H1 (cell line): ENCODE results near the gene CHST9. TPM values are rescaled to one million over a fixed set of nuclear protein-coding genes. Genes with fewer than 3 reads are reported as not detected.

Source experiments
- CTCF ChIA-PET: fragments of 300-600 bp; sonication (Branson Sonifier 250); formaldehyde crosslinking; loops from one replicate; lab custom pipeline; 2021; ENCODE audit not compliant: partially characterized antibody; lab: Charles Lee
- POLR2A ChIA-PET: fragments of 300-600 bp; sonication (Branson Sonifier 250); formaldehyde crosslinking; loops from one replicate; lab custom pipeline; 2021; ENCODE audit warnings: inconsistent platforms; ENCODE audit not compliant: partially characterized antibody; lab: Charles Lee
- DNase-seq, 2 experiments: peaks; one replicate each; pipeline versions ENCODE4 v3.0.0 to v3.0.0-alpha.2; 2010 to 2022; ENCODE audit warnings: low spot score in 2 of 2, low read depth in 1 of 2, mixed read lengths in 1 of 2
- FAIRE-seq: peaks from 2 replicates; lab custom pipeline; 2011; peaks lifted over from hg19 to GRCh38; lab: Jason Lieb, UNC
- H2AFZ ChIP-seq: 2 replicates; pipeline ENCODE4 v1.8.1; 2012; ENCODE audit warnings: low read length, inconsistent platforms
- H2AK5ac ChIP-seq: 2 replicates; pipeline ENCODE4 v1.6.1; 2013; ENCODE audit warnings: low read depth, low read length
- H2BK120ac ChIP-seq: replicated peaks from 2 replicates; pipeline ENCODE3; 2013; ENCODE audit warnings: low read depth, low read length, inconsistent platforms
- H2BK12ac ChIP-seq: 2 replicates; pipeline ENCODE4 v1.6.1; 2013; ENCODE audit warnings: low read depth, low read length
- H2BK15ac ChIP-seq: 2 replicates; pipeline ENCODE4 v1.6.1; 2013; ENCODE audit warnings: low read length
- H2BK20ac ChIP-seq: 2 replicates; pipeline ENCODE4 v1.6.1; 2013; ENCODE audit warnings: low read length
- H2BK5ac ChIP-seq: 2 replicates; pipeline ENCODE4 v1.6.1; 2013; ENCODE audit warnings: low read depth, low read length
- H3K14ac ChIP-seq: 2 replicates; pipeline ENCODE4 v1.6.1; 2013; ENCODE audit warnings: inconsistent platforms; ENCODE audit not compliant: insufficient read length
- H3K18ac ChIP-seq: 2 replicates; pipeline ENCODE4 v1.6.1; 2013; ENCODE audit warnings: low read length; ENCODE audit errors: extremely low read depth
- H3K23ac ChIP-seq: 2 replicates; pipeline ENCODE4 v1.6.1; 2013; ENCODE audit warnings: inconsistent platforms; ENCODE audit not compliant: insufficient read length
- H3K23me2 ChIP-seq: 2 replicates; pipeline ENCODE4 v1.6.1; 2013; ENCODE audit warnings: low read depth, low read length
- H3K27ac ChIP-seq: 2 replicates; pipeline ENCODE4 v1.6.1; 2011; ENCODE audit warnings: low read depth, low read length, inconsistent platforms
- H3K27me3 ChIP-seq, 4 experiments: replicated peaks in 1 of 4; 1 replicate in 1 of 4; 2 replicates in 3 of 4; pipeline versions ENCODE4 v1.6.1 to v1.8.1; 2011 to 2013; ENCODE audit warnings: low read length in 3 of 4, mild to moderate bottlenecking in 3 of 4, inconsistent platforms in 2 of 4, mixed read lengths in 2 of 4, moderate library complexity in 1 of 4; ENCODE audit not compliant: control insufficient read depth in 3 of 4, insufficient read depth in 3 of 4; ENCODE audit errors: extremely low read depth in 1 of 4
- H3K36me3 ChIP-seq, 4 experiments: 2 replicates each; pipeline versions ENCODE4 v1.6.1 to v1.8.1; 2011 to 2013; ENCODE audit warnings: mild to moderate bottlenecking in 4 of 4, low read length in 3 of 4, moderate library complexity in 2 of 4, control low read depth in 1 of 4, inconsistent platforms in 1 of 4; ENCODE audit not compliant: insufficient read depth in 4 of 4, control insufficient read depth in 2 of 4
- H3K4ac ChIP-seq: replicated peaks from 2 replicates; pipeline ENCODE3; 2013; ENCODE audit warnings: low read length, low read depth, mixed read lengths, inconsistent platforms; ENCODE audit not compliant: insufficient read length
- H3K4me1 ChIP-seq, 4 experiments: replicated peaks in 1 of 4; 1 replicate in 1 of 4; 2 replicates in 3 of 4; pipeline versions ENCODE4 v1.6.1 to v1.8.1; 2011 to 2013; ENCODE audit warnings: low read length in 3 of 4, inconsistent platforms in 2 of 4, mixed read lengths in 1 of 4; ENCODE audit not compliant: insufficient read depth in 4 of 4, control insufficient read depth in 3 of 4
- H3K4me2 ChIP-seq, 2 experiments: 2 replicates each; pipeline versions ENCODE4 v1.6.1 to v1.8.1; 2011 to 2013; ENCODE audit warnings: low read depth in 2 of 2, low read length in 2 of 2, control low read depth in 1 of 2, inconsistent platforms in 1 of 2, mild to moderate bottlenecking in 1 of 2; ENCODE audit not compliant: insufficient read depth in 1 of 2
- H3K4me3 ChIP-seq, 4 experiments: fragments of 200-600, 300-600 bp in 1 of 4; sonication (generic), shearing (Covaris generic), sonication (Bioruptor Twin) in 1 of 4; 2 replicates each; pipeline versions ENCODE4 v1.5.1 to v1.8.1; 2011 to 2016; ENCODE audit warnings: low read length in 4 of 4, low read depth in 3 of 4, control low read depth in 2 of 4, inconsistent platforms in 2 of 4, mild to moderate bottlenecking in 2 of 4, mixed read lengths in 1 of 4, moderate library complexity in 1 of 4; ENCODE audit not compliant: insufficient read depth in 2 of 4; ENCODE audit errors: extremely low read depth in 1 of 4
- H3K56ac ChIP-seq: replicated peaks from 2 replicates; pipeline ENCODE3; 2013; ENCODE audit warnings: low read depth, mild to moderate bottlenecking, mixed read lengths, low read length, inconsistent platforms; ENCODE audit not compliant: insufficient read length
- H3K79me1 ChIP-seq: 2 replicates; pipeline ENCODE4 v1.6.1; 2013; ENCODE audit warnings: low read depth, low read length, control low read depth
- H3K79me2 ChIP-seq, 2 experiments: 2 replicates each; pipeline versions ENCODE4 v1.6.1 to v1.8.1; 2012 to 2013; ENCODE audit warnings: low read length in 2 of 2, mild to moderate bottlenecking in 2 of 2, inconsistent platforms in 1 of 2; ENCODE audit not compliant: insufficient read depth in 2 of 2, control insufficient read depth in 1 of 2
- H3K9ac ChIP-seq, 4 experiments: replicated peaks in 1 of 4; 1 replicate in 1 of 4; 2 replicates in 3 of 4; pipeline versions ENCODE4 v1.6.1 to v1.8.1; 2011 to 2013; ENCODE audit warnings: low read depth in 3 of 4, low read length in 3 of 4, control low read depth in 2 of 4, mild to moderate bottlenecking in 2 of 4, moderate library complexity in 2 of 4, inconsistent platforms in 1 of 4; ENCODE audit errors: extremely low read depth in 1 of 4
- H3K9me3 ChIP-seq, 2 experiments: 2 replicates each; pipeline versions ENCODE4 v1.6.1 to v1.8.1; 2012 to 2013; ENCODE audit warnings: mild to moderate bottlenecking in 2 of 2, moderate library complexity in 2 of 2, control low read depth in 1 of 2, inconsistent platforms in 1 of 2, low read depth in 1 of 2, low read length in 1 of 2, mixed read lengths in 1 of 2; ENCODE audit not compliant: insufficient read depth in 2 of 2
- H4K20me1 ChIP-seq, 2 experiments: replicated peaks in 1 of 2; 2 replicates each; pipeline versions ENCODE3 to v1.8.1; 2011 to 2013; ENCODE audit warnings: inconsistent platforms in 2 of 2, low read length in 2 of 2, mild to moderate bottlenecking in 1 of 2; ENCODE audit not compliant: insufficient read depth in 2 of 2, control insufficient read depth in 1 of 2
- H4K5ac ChIP-seq: 2 replicates; pipeline ENCODE4 v1.6.1; 2013; ENCODE audit warnings: low read length, low read depth, mixed read lengths, inconsistent platforms; ENCODE audit not compliant: insufficient read length
- H4K8ac ChIP-seq: 2 replicates; pipeline ENCODE4 v1.8.0; 2013; ENCODE audit warnings: mild to moderate bottlenecking, moderate library complexity, low read length, inconsistent platforms; ENCODE audit not compliant: insufficient read depth; ENCODE audit errors: extremely low read depth
- H4K91ac ChIP-seq: replicated peaks from 2 replicates; pipeline ENCODE3; 2013; ENCODE audit warnings: low read length, mixed read lengths, inconsistent platforms; ENCODE audit not compliant: insufficient read length
- ASH2L ChIP-seq: fragments of 200-600, 300-600 bp; sonication (generic); IDR thresholded peaks from one replicate; pipeline ENCODE4 v1.7.1; 2017; ENCODE audit warnings: low read length
- BRCA1 ChIP-seq: IDR thresholded peaks from 2 replicates; pipeline ENCODE4 v1.6.1; 2012; ENCODE audit warnings: low read depth, low read length, improper control_type of control experiment
- CTBP2 ChIP-seq: IDR thresholded peaks from 2 replicates; pipeline ENCODE4 v1.7.0; 2011; ENCODE audit warnings: borderline replicate concordance, mild to moderate bottlenecking, moderate library complexity, mixed read lengths, low read length; ENCODE audit not compliant: insufficient read depth, insufficient read length
- EGR1 ChIP-seq: IDR thresholded peaks from 2 replicates; pipeline ENCODE4 v1.6.1; 2011; ENCODE audit warnings: low read depth, low read length, borderline replicate concordance
- EP300 ChIP-seq, 2 experiments: IDR thresholded peaks; 1 replicate in 1 of 2; 2 replicates in 1 of 2; pipeline ENCODE4 v1.6.1; 2011 to 2012; ENCODE audit warnings: low read depth in 2 of 2, low read length in 2 of 2, mild to moderate bottlenecking in 2 of 2, borderline replicate concordance in 1 of 2, inconsistent platforms in 1 of 2, moderate library complexity in 1 of 2
- FOSL1 ChIP-seq: IDR thresholded peaks from 2 replicates; pipeline ENCODE4 v1.6.1; 2011; ENCODE audit warnings: mild to moderate bottlenecking, low read depth, low read length, moderate library complexity; ENCODE audit not compliant: insufficient read depth
- GABPA ChIP-seq: IDR thresholded peaks from 2 replicates; pipeline ENCODE4 v1.6.1; 2011; ENCODE audit warnings: mild to moderate bottlenecking, low read length, moderate library complexity, borderline replicate concordance; ENCODE audit not compliant: insufficient read depth
- HDAC2 ChIP-seq, 2 experiments: fragments of 300-600 bp in 1 of 2; sonication (generic) in 1 of 2; IDR thresholded peaks; 2 replicates each; pipeline ENCODE4 v1.6.1; 2011 to 2012; ENCODE audit warnings: low read depth in 2 of 2, low read length in 2 of 2, mild to moderate bottlenecking in 2 of 2, moderate library complexity in 2 of 2, borderline replicate concordance in 1 of 2, inconsistent platforms in 1 of 2
- NANOG ChIP-seq: IDR thresholded peaks from 2 replicates; pipeline ENCODE4 v1.6.1; 2011; ENCODE audit warnings: low read length, low read depth, mild to moderate bottlenecking, inconsistent platforms; ENCODE audit not compliant: insufficient read depth, poor library complexity, severe bottlenecking
- POLR2A ChIP-seq, 2 experiments: IDR thresholded peaks; 1 replicate in 1 of 2; 2 replicates in 1 of 2; pipeline ENCODE4 v1.6.1; 2011; ENCODE audit warnings: low read depth in 2 of 2, low read length in 2 of 2, mild to moderate bottlenecking in 2 of 2; ENCODE audit errors: control extremely low read depth in 1 of 2
- RAD21 ChIP-seq, 2 experiments: IDR thresholded peaks in 1 of 2; conservative IDR thresholded peaks in 1 of 2; 2 replicates each; pipeline ENCODE4 v1.6.1; 2011; ENCODE audit warnings: low read depth in 2 of 2, low read length in 2 of 2, improper control_type of control experiment in 1 of 2, inconsistent platforms in 1 of 2, mild to moderate bottlenecking in 1 of 2, moderate library complexity in 1 of 2
- SP2 ChIP-seq: IDR thresholded peaks from 2 replicates; pipeline ENCODE4 v1.6.1; 2012; ENCODE audit warnings: mild to moderate bottlenecking, low read length, inconsistent platforms
- WGBS, 2 experiments: shearing (Covaris generic) in 1 of 2; methylation state at CpG; one replicate each; pipeline versions ENCODE4 v1.1.6 to v1.1.7; 2013 to 2015; ENCODE audit warnings: low lambda C conversion rate in 2 of 2, mixed read lengths in 2 of 2, inconsistent platforms in 1 of 2, low coverage in 1 of 2, missing lambda C conversion rate in 1 of 2; ENCODE audit not compliant: insufficient replicate concordance in 2 of 2, insufficient coverage in 1 of 2, insufficient read length in 1 of 2; ENCODE audit errors: extremely low coverage in 1 of 2, missing lambda C conversion rate in 1 of 2; 5-methylcytosine and 5-hydroxymethylcytosine counted together
- polyA plus RNA-seq, 7 experiments: library from polyadenylated mRNA; depleted of rRNA in 3 of 7; stranded (reverse) in 5 of 7; unstranded in 2 of 7; fragments of >200 nt in 5 of 7; fragments of 200-250 nt in 2 of 7; gene quantifications; 1 replicate in 5 of 7; 2 replicates in 1 of 7; 4 replicates in 1 of 7; pipeline versions ENCODE4 v1.2.1 to v1.2.3, GENCODE V29; 2011 to 2013; ENCODE audit warnings: missing spikeins in 2 of 7, mixed read lengths in 2 of 7
- total RNA-seq: library from RNA; stranded (reverse); fragmentation: NEBNext Ultra II Directional; extraction: Animal tissue kit (Norgen Biotek cat#: 25700); gene quantifications from 2 replicates; pipeline ENCODE4 v1.2.1, GENCODE V29; 2021

The CHST9 gene
- total and polyA plus RNA-seq, 2 of the 8 experiments (the other 6 are each of a cell fraction or from before 2014, with no cell fraction given), result 3.2 to 24.3 TPM

DNA sequence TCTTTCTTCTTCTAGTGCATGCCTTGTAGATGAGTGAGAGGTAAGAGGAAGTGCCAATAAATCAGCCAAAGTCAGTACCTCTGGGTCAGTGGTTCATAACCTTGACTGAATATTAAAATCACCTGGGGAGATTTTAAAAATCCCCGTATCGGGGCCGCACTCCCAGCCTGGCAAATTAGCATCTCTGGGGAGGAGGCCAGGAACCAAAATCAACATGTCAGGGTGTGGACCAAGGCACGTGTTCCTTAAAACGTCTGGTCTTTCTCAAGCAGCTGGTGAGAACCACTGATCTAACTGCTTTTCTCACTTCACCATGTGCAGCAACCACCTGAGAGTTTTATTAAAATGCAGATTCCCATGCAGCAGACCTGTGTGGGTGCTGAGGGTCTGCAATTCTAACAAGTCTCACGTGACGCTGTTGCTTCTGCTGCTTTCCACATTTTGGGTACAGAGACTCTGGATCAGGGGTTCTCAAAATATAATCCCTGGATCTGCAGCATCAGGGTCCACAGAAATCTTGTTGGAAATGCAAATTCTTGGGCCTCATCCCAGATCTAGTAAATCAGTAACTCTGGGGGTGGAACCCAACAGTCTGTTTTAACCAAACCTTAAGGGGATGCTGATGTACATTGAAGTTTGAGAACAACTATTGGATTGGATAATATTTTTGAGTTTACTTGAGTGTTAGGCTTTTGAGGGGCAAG is 49.5 kb downstream of the CHST9 start:
- Histone ChIP-seq H3K4me3 (no peak overlapping the region), H3K27ac (no peak overlapping the region), H3K9me3 (no peaks in the 10 kb centered on the region), H2BK15ac (no peak overlapping the region), H3K23ac (no peak overlapping the region), H3K27me3 (no peaks in the 10 kb centered on the region), H3K18ac (0 out of 2 replicates have a peak overlapping the region, but pooled peaks have one; percentile 22), H3K79me2 (no peaks in the 10 kb centered on the region), H3K79me1 (peaks cover 3% of the 10 kb centered on the region; the same call in 1 of the 2 replicates), H4K20me1 (no peaks in the 10 kb centered on the region), H3K36me3 (peaks cover 0 to 3% (median 0%) of the 10 kb centered on the region in 4 experiments; a peak in 2 of 8 replicates), H2BK5ac (no peak overlapping the region), H4K5ac (no peak overlapping the region), H3K9ac (no peak overlapping the region), H3K4me1 (peaks cover 0 to 9% (median 3%) of the 10 kb centered on the region in 4 experiments; a peak in 3 of 7 replicates), H3K14ac (no peak overlapping the region), H3K23me2 (no peaks in the 10 kb centered on the region), H2BK20ac (no peak overlapping the region), H2AFZ (no peak overlapping the region), H3K56ac (no peak overlapping the region), H4K8ac (no peak overlapping the region), H2AK5ac (no peak overlapping the region), H2BK120ac (no peak overlapping the region), H2BK12ac (0 out of 2 replicates have a peak overlapping the region, but pooled peaks have one; percentile 6), H4K91ac (no peak overlapping the region), H3K4ac (no peak overlapping the region), H3K4me2 (no peak overlapping the region)
- POLR2A ChIA-PET, result no interaction called here
- FAIRE-seq, result no peak
- DNase-seq, result no peak
- 83% methylated on average over 7 of the region's 7 CpGs; no CpG with 5 or more reads in 1 of the 2 experiments for WGBS, 2 experiments
- CTCF ChIA-PET, result no interaction called here
- no peak for TF ChIP-seq SP2
- no peak for TF ChIP-seq BRCA1
- TF ChIP-seq EGR1, result no peak
- TF ChIP-seq FOSL1, result no peak
- no peak for TF ChIP-seq ASH2L
- no peak for TF ChIP-seq CTBP2
- no peak for TF ChIP-seq HDAC2 (IDR thresholded peaks at IDR 0.05; ENCODE audit: borderline replicate concordance in 1 of 2, low read depth in 2 of 2, low read length in 2 of 2)
- TF ChIP-seq EP300 (IDR thresholded peaks at IDR 0.05; ENCODE audit: borderline replicate concordance in 1 of 2, low read depth in 2 of 2, low read length in 2 of 2), result no peak
- TF ChIP-seq RAD21 (IDR thresholded peaks at IDR 0.05 in 1 of 2, conservative IDR thresholded peaks at IDR 0.05 in 1 of 2; ENCODE audit: low read depth in 2 of 2, low read length in 2 of 2), result no peak
- no peak for TF ChIP-seq NANOG
- no peak for TF ChIP-seq GABPA
- no peak for TF ChIP-seq POLR2A (IDR thresholded peaks at IDR 0.05; ENCODE audit: control extremely low read depth in 1 of 2, low read depth in 2 of 2, low read length in 2 of 2)
